Dendritic cell treated with granulocyte-macrophage colony-stimulating factor and Interleukin-4, amounts not matched to agents 40 ng/mL and 50 ng/mL, for 4 days (primary cell): Measurements from ENCODE around the gene TSPOAP1.

ENCODE experiments used
- H3K27ac Mint-ChIP-seq: one replicate; pipeline ENCODE4 v1.8.0; 2022; ENCODE audit warnings: mild to moderate bottlenecking, mixed read lengths
- H3K27me3 Mint-ChIP-seq: one replicate; pipeline ENCODE4 v1.8.0; 2022; ENCODE audit warnings: mild to moderate bottlenecking, mixed read lengths
- H3K36me3 Mint-ChIP-seq: one replicate; pipeline ENCODE4 v1.8.0; 2022; ENCODE audit warnings: low read depth, mixed read lengths
- H3K4me1 Mint-ChIP-seq: one replicate; pipeline ENCODE4 v1.8.0; 2022; ENCODE audit warnings: low read depth, mixed read lengths
- H3K4me3 Mint-ChIP-seq: one replicate; pipeline ENCODE4 v1.8.0; 2022; ENCODE audit warnings: mild to moderate bottlenecking, moderate library complexity, mixed read lengths
- H3K9me3 Mint-ChIP-seq: one replicate; pipeline ENCODE4 v1.8.0; 2022; ENCODE audit warnings: mixed read lengths
- intact Hi-C: fragments of 100-400 bp; cut with micrococcal nuclease; formaldehyde crosslinking; loops from one replicate; pipeline ENCODE4 v1.15.0; 2022

TSPOAP1 gene

DNA sequence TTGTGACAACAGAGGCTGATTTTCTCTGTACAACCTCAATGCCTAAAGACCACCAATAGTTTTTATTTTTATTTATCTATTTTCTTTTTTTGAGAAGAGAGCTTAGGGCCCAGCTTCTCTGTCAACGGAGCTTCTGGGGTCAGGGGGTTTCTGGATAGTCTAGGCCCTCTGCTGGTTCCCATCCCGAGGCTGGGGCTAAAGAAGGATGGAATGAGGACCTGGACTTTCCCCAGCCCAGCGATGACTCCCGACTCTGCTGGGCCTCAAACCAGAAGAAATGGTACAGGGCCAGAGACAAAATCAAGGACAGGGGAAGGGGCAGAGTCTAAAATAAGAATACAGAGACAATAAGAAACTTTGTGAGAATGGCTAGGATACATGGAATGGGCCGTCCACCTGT lies 5.7 kb upstream of the TSPOAP1 start:
- H3K4me3 Mint-ChIP-seq: peak overlapping the region; percentile 98
- peaks cover 38% of the 10 kb centered on the region for H3K36me3 Mint-ChIP-seq
- peak overlapping the region; percentile 100 for H3K27ac Mint-ChIP-seq
- intact Hi-C loops: no loop called here
- H3K9me3 Mint-ChIP-seq: no peaks in the 10 kb centered on the region
- H3K4me1 Mint-ChIP-seq: peaks cover 78% of the 10 kb centered on the region
- no peaks in the 10 kb centered on the region for H3K27me3 Mint-ChIP-seq

GRCh38 chr17:58333736-58334207 lies 5.2 kb upstream of the TSPOAP1 start:
- Mint-ChIP-seq H3K27ac (peak overlapping the region; percentile 100), H3K4me1 (peaks cover 78% of the 10 kb centered on the region), H3K4me3 (peak overlapping the region; percentile 98), H3K9me3 (no peaks in the 10 kb centered on the region), H3K27me3 (no peaks in the 10 kb centered on the region), H3K36me3 (peaks cover 38% of the 10 kb centered on the region)
- intact Hi-C loops: no loop called here

- H3K9me3 Mint-ChIP-seq: no peaks in the 10 kb centered on the region
- H3K4me1 Mint-ChIP-seq: peaks cover 78% of the 10 kb centered on the region
- H3K27me3 Mint-ChIP-seq: no peaks in the 10 kb centered on the region
- peaks cover 38% of the 10 kb centered on the region for H3K36me3 Mint-ChIP-seq
- H3K4me3 Mint-ChIP-seq: peak overlapping the region; percentile 98
- peak overlapping the region; percentile 100 for H3K27ac Mint-ChIP-seq
- intact Hi-C loops: no loop called here
These were observed 4.5 kb upstream of the TSPOAP1 start for GRCh38 chr17:58332778-58333735.

DNA sequence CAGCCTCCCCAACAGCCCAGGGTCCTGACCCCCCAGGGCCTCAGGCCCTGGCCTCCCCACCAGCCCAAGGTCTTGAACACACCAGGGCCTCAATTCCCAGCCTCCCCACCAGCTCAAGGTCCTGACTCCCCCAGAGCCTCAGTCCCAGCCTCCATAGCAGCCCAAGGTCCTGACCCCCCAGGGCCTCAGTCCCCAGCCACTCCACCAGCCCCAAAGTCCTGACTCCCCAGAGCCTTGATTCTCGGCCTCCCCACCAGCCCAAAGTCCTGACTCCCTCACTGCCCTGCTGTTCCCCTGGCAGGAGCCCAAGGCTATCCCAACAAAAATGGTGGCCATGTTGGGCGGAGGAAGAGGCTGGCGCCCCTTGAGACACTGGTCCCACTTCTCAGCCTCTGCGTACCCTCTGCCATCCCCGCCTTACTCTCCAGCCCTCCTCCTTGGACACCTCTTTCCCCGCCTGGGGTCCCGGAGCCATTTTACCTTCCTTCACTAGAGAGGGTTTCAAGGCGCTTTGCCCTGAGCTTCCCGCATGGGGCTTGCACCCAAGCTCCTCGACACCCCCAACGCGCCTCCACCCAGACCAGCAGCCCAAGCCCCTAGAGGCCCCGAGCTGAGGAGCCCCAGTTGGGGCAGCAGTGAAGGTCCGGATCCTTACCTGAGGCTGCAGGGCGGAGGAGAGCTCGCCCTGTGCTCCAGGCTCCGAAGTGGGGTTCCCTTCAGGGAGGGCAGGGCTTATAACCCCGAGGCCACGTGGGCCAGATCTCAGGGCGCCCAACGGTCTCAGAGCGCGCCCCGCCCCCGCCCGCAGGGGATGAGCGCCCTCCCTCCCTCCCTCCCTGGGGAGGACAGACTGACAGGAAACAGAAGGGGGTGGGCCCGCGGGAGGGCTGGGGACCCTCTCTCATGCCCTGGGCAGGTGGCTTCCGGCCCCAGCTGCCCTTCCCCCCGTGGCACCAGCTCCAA lies 3.5 kb upstream of the TSPOAP1 start:
- H3K4me1 Mint-ChIP-seq: peaks cover 78% of the 10 kb centered on the region
- intact Hi-C loops: no loop called here

GRCh38 chr17:58330997-58331814 lies 2.6 kb upstream of the TSPOAP1 start:
- H3K9me3 Mint-ChIP-seq: no peaks in the 10 kb centered on the region

More for the DNA sequence above, 3.5 kb upstream of the TSPOAP1 start:
- H3K27me3 Mint-ChIP-seq: peaks cover 3% of the 10 kb centered on the region
- H3K27ac Mint-ChIP-seq: peak overlapping the region; percentile 100
- H3K9me3 Mint-ChIP-seq: no peaks in the 10 kb centered on the region
- peak overlapping the region; percentile 98 for H3K4me3 Mint-ChIP-seq
- H3K36me3 Mint-ChIP-seq: peaks cover 38% of the 10 kb centered on the region

DNA sequence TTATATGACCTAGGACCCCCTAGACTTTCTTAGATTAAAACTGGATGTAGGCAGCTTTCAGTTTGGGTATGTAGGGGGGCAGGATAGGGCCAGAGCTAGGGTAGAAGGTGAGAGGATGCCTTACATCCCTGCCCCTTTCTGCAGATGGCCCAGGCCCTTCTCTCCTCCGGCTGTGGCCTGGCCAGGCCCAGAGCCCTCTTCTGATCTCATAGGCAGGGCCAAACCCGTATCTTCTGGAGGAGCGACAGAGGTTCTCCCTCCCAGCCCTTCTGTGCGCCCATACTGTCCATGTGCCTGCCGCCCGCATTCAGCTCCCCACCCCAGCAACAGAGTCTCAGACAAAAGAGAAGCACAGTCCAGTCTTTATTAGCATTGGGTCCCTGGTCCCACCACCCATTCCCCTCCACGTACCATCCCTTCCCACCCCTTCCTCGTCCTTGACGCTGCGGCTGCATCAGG lies 2.0 kb upstream of the TSPOAP1 start:
- peak overlapping the region; percentile 100 for H3K27ac Mint-ChIP-seq

More at GRCh38 chr17:58330997-58331814, 2.6 kb upstream of the TSPOAP1 start:
- Mint-ChIP-seq H3K36me3 (peaks cover 38% of the 10 kb centered on the region), H3K4me3 (peak overlapping the region; percentile 98), H3K27me3 (peaks cover 7% of the 10 kb centered on the region), H3K4me1 (peaks cover 78% of the 10 kb centered on the region), H3K27ac (peak overlapping the region; percentile 100)
- intact Hi-C loops: no loop called here

GRCh38 chr17:58329810-58330537 lies 1.4 kb upstream of the TSPOAP1 start:
- peaks cover 78% of the 10 kb centered on the region for H3K4me1 Mint-ChIP-seq
- H3K4me3 Mint-ChIP-seq: peak overlapping the region; percentile 98
- H3K36me3 Mint-ChIP-seq: peaks cover 38% of the 10 kb centered on the region
- intact Hi-C loops: loop anchor here (1.0 to 10.0 kb wide), 4 partner anchors 8 to 45 kb away; partner anchors contain the start of gene SUPT4H1
- no peaks in the 10 kb centered on the region for H3K9me3 Mint-ChIP-seq
- peaks cover 19% of the 10 kb centered on the region for H3K27me3 Mint-ChIP-seq
- H3K27ac Mint-ChIP-seq: peak overlapping the region; percentile 100

More for the DNA sequence above, 2.0 kb upstream of the TSPOAP1 start:
- intact Hi-C loops: no loop called here
- peaks cover 38% of the 10 kb centered on the region for H3K36me3 Mint-ChIP-seq
- H3K4me3 Mint-ChIP-seq: peak overlapping the region; percentile 98
- H3K27me3 Mint-ChIP-seq: peaks cover 13% of the 10 kb centered on the region
- H3K9me3 Mint-ChIP-seq: no peaks in the 10 kb centered on the region
- H3K4me1 Mint-ChIP-seq: peaks cover 78% of the 10 kb centered on the region

- Mint-ChIP-seq H3K27me3 (peaks cover 22% of the 10 kb centered on the region), H3K36me3 (peaks cover 38% of the 10 kb centered on the region), H3K4me3 (peak overlapping the region; percentile 58), H3K4me1 (peaks cover 71% of the 10 kb centered on the region), H3K27ac (peak overlapping the region; percentile 100), H3K9me3 (no peaks in the 10 kb centered on the region)
- intact Hi-C loops: loop anchor here (1.0 to 10.0 kb wide), 4 partner anchors 9 to 46 kb away; partner anchors contain the start of gene SUPT4H1
These were observed 627 bp upstream of the TSPOAP1 start for GRCh38 chr17:58329035-58329809.

DNA sequence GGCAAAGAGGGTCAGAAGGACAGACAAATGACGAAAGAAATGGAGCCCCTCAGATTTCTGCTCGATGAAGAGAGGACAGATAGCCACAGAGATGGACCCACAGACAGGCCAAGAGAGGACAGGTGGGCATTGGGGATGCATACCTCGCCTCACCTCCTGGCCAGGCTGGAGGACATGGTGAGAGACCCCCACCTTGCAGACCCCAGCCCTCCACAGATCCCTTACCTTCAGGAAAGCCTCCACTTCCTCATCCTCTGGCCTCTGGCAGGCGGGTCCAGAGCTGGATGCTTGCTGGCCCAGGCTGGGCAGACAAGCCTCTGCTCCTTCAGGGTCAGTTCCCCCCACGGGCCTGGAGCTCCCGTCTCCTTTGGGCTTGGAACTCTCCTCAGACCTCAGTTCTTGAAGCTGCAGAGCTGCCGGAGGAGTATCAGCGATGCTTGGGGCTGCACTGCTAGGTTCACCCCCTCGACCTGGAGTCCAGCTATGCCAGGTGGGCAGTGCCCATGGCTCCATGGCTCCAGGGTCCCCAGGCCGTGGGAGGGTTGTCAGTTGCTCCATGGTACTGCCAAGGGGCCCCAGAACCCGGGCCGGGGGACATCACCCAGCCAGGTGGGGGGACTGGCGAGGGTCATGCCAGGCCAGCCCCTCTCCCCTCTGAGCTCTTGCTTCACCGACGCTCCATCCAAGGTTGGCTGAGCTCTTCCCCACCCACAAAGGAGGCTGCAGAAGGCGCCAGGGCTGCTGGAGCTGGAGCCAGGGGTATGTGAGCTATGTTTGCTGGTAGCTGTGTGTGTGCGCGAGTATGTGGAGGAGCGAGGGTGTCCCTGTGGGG lies 1.0 kb downstream of the TSPOAP1 start:
- Mint-ChIP-seq H3K4me1 (peaks cover 57% of the 10 kb centered on the region), H3K27me3 (peaks cover 37% of the 10 kb centered on the region), H3K4me3 (peak overlapping the region; percentile 58), H3K9me3 (no peaks in the 10 kb centered on the region), H3K36me3 (peaks cover 31% of the 10 kb centered on the region), H3K27ac (peak overlapping the region; percentile 100)
- intact Hi-C loops: loop anchor here (2.0 to 10.0 kb wide), 2 partner anchors 17 to 47 kb away; no protein-coding TSS in a partner anchor

DNA sequence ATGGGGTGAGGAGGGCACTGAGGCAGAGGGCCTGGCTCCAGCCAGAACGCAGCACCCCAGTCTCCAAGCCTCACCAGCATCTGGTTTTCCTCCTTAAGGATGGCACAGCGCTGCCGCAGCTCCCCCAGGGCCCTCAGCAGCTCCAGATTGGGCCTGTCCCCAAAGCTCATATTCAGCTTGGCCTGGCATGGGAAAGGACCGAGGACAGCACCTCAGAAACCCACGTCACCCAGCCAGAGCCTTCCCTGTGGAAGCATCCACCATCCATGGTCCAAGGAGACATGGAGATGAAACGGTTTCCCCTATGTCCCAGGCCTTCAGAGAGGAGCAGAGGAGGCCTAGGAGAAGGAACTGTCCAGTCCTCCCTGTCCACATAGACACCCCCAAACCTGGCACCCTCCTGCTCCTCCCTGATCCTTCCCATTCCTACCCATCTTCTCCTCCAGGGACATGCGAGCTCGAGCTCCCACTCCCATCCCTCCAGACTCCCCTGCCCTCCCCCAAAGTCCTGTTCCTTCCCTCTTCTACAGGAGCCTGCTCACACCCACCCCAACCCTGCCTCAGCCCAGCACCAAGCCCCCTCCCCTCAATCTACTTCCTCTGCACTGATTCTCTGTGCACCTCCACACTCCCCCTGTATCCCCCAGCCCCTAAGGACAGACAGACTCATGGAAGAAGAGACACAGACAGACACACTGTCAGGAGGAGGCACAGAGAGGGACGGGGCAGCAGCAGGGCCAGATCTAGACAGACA lies 1.8 kb downstream of the TSPOAP1 start:
- H3K9me3 Mint-ChIP-seq: no peaks in the 10 kb centered on the region

More for the DNA sequence above, 1.8 kb downstream of the TSPOAP1 start:
- intact Hi-C loops: loop anchor here (10.0 kb wide), 1 partner anchor 48 kb away; no protein-coding TSS in a partner anchor
- H3K36me3 Mint-ChIP-seq: peaks cover 23% of the 10 kb centered on the region
- H3K4me1 Mint-ChIP-seq: peaks cover 65% of the 10 kb centered on the region
- H3K4me3 Mint-ChIP-seq: no peak overlapping the region
- peak overlapping the region; percentile 21 for H3K27ac Mint-ChIP-seq
- H3K27me3 Mint-ChIP-seq: peaks cover 45% of the 10 kb centered on the region
